K562 (cell line): ENCODE results near the gene CD47. TPM values are rescaled to one million over a fixed set of nuclear protein-coding genes. Genes with fewer than 3 reads are reported as not detected.

ENCODE experiments used
- ARID3A ChIP-seq: IDR thresholded peaks from 2 replicates; pipeline ENCODE4 v1.6.1; 2012; ENCODE audit warnings: low read depth, low read length, improper control_type of control experiment, borderline replicate concordance
- CBX2 ChIP-seq: fragments of 200-600 bp; sonication (generic); IDR thresholded peaks from one replicate; pipeline ENCODE4 v1.6.1; 2012; ENCODE audit warnings: mild to moderate bottlenecking, low read length, inconsistent platforms; ENCODE audit not compliant: insufficient read depth, poor library complexity, severe bottlenecking
- CCAR2 ChIP-seq: fragments of 200-400 bp; formaldehyde crosslinking; IDR thresholded peaks from 2 replicates; pipeline ENCODE4 v1.6.1; 2017; ENCODE audit warnings: mild to moderate bottlenecking, low read depth, low read length
- EP400 ChIP-seq: fragments of 450-650 bp; IDR thresholded peaks from 2 replicates; pipeline ENCODE4 v1.6.1; 2017; ENCODE audit warnings: antibody characterized with exemption, mild to moderate bottlenecking, moderate library complexity
- FOS ChIP-seq: IDR thresholded peaks from 3 replicates; pipeline ENCODE4 v1.6.1; 2011; ENCODE audit not compliant: insufficient read length; ENCODE audit errors: extremely low read depth
- SIN3A ChIP-seq, 2 experiments: fragments of 150-350 bp in 1 of 2; IDR thresholded peaks; 2 replicates each; pipeline ENCODE4 v1.6.1; 2011 to 2016; ENCODE audit warnings: borderline replicate concordance in 2 of 2, low read depth in 2 of 2, low read length in 2 of 2, mild to moderate bottlenecking in 2 of 2, moderate library complexity in 2 of 2; ENCODE audit not compliant: control insufficient read depth in 1 of 2
- TAF9B ChIP-seq: fragments of 450-650 bp; IDR thresholded peaks from 2 replicates; pipeline ENCODE4 v1.6.1; 2018; ENCODE audit warnings: mild to moderate bottlenecking; ENCODE audit not compliant: partially characterized antibody
- TCF15 ChIP-seq: fragments of 250-450 bp; sonication (Bioruptor Pico); IDR thresholded peaks from 2 replicates; pipeline ENCODE4 v1.8.0; 2022; ENCODE audit warnings: moderate library complexity, mild to moderate bottlenecking, inconsistent platforms
- ZBTB40 ChIP-seq, 2 experiments: fragments of 450-650 bp in 1 of 2; sonication (generic) in 1 of 2; formaldehyde crosslinking in 1 of 2; IDR thresholded peaks; 2 replicates each; pipeline versions ENCODE4 v1.7.1 to v1.9.0; 2016 to 2022; ENCODE audit warnings: inconsistent platforms in 1 of 2, mild to moderate bottlenecking in 1 of 2, missing genetic modification reagents in 1 of 2
- ZNF140 ChIP-seq: fragments of 250-450 bp; sonication (Bioruptor Pico); IDR thresholded peaks from 2 replicates; pipeline ENCODE4 v1.8.0; 2021; ENCODE audit warnings: moderate library complexity, mild to moderate bottlenecking, inconsistent platforms
- ZNF165 ChIP-seq: fragments of 250-450 bp; sonication (Bioruptor Pico); IDR thresholded peaks from 2 replicates; pipeline ENCODE4 v1.4.0; 2020; ENCODE audit warnings: borderline replicate concordance
- ZNF253 ChIP-seq: fragments of 250-450 bp; sonication (Bioruptor Pico); conservative IDR thresholded peaks from 2 replicates; pipeline ENCODE4 v1.6.1; 2021; ENCODE audit warnings: mild to moderate bottlenecking
- ZNF584 ChIP-seq: fragments of 200-800 bp; sonication (Bioruptor generic); IDR thresholded peaks from 2 replicates; pipeline ENCODE4 v1.6.1; 2016; ENCODE audit warnings: low read depth, mild to moderate bottlenecking, missing genetic modification characterization, missing compliant biosample characterization
- ZNF696 ChIP-seq: fragments of 250-450 bp; sonication (Bioruptor Pico); conservative IDR thresholded peaks from 2 replicates; pipeline ENCODE4 v1.4.0; 2020; ENCODE audit warnings: mild to moderate bottlenecking, moderate library complexity
- polyA plus RNA-seq, 8 experiments: library from polyadenylated mRNA; depleted of rRNA in 4 of 8; stranded (reverse) in 5 of 8; unstranded in 3 of 8; fragments of >200 nt; fragmentation: Nextera tagmentation in 2 of 8; fragmentation: Illumina TruSeq in 1 of 8; extraction: Ambion mirVana in 2 of 8; extraction: Trizol in 1 of 8; gene quantifications; 2 replicates each; pipeline versions ENCODE4 v1.2.1 to v1.2.3, GENCODE V29; 2011 to 2014; ENCODE audit warnings: inconsistent platforms in 1 of 8, missing spikeins in 1 of 8
- total RNA-seq, 7 experiments: library from RNA; depleted of rRNA in 6 of 7; stranded (reverse); fragments of >200 nt in 6 of 7; fragmentation: Illumina TruSeq in 2 of 7; extraction: Trizol in 2 of 7; gene quantifications; 2 replicates each; pipeline versions ENCODE4 v1.2.1 to v1.2.3, GENCODE V29; 2011 to 2021; ENCODE audit warnings: low replicate concordance in 1 of 7

Gene CD47
- total and polyA plus RNA-seq, 9 of the 15 experiments (the other 6 are each of a cell fraction or from before 2014, with no cell fraction given) = 10.2 to 62.6 (median 36.3) TPM

GRCh38 chr3:108099679-108100428, 9.0 kb upstream of the CD47 start (continued):
- TF ChIP-seq TAF9B (no peak), ARID3A (no peak), CBX2 (no peak), SIN3A (IDR thresholded peaks at IDR 0.05; ENCODE audit: borderline replicate concordance in 2 of 2, control insufficient read depth in 1 of 2, low read depth in 2 of 2, low read length in 2 of 2) (no peak), ZNF253 (no peak), ZNF165 (no peak), ZBTB40 (IDR thresholded peaks at IDR 0.05) (no peak), ZBTB40 (CRISPR knock-in tag; IDR thresholded peaks at IDR 0.05) (no peak), EP400 (no peak), CCAR2 (no peak), ZNF696 (CRISPR knock-in tag) (no peak), ZNF584 (CRISPR knock-in tag) (no peak), FOS (no peak), ZNF140 (CRISPR knock-in tag) (no peak), TCF15 (CRISPR knock-in tag) (no peak)
